Measurements from ENCODE around the gene NOC2L. TPM values are rescaled to one million over a fixed set of nuclear protein-coding genes. Genes with fewer than 3 reads are reported as not detected.

The NOC2L gene
- total and polyA plus RNA-seq, 9 of the 15 experiments (the other 6 are each of a cell fraction or from before 2014, with no cell fraction given), result 4.0 to 410 (median 200) TPM

DNA sequence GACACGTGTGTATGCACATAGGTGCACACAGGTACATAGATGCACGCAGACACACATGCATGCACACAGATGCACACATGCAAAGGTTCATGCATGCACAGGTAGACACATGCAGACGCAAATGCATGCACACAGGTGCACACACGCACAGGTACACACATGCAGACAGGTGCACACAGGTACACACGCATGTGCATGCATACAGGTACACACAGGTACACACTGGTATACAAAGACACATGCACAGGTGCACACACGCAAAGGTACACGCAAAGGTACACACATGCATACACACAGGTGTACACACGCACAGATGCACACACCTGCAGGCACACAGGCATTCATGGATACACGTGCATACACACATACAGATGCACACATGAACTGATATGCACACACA lies 8.8 kb downstream of the NOC2L start:
- no peaks in the 10 kb centered on the region for H3K27me3 ChIP-seq (ENCODE audit: control insufficient read depth in 2 of 2, insufficient read depth in 2 of 2, low read length in 2 of 2)
- intact Hi-C loops (cut with micrococcal nuclease), result no loop called here
- WGBS (ENCODE audit: insufficient coverage, low coverage, missing lambda C conversion rate), result 95% methylated on average over 9 of the region's 9 CpGs
- H3K79me2 ChIP-seq (ENCODE audit: control insufficient read depth, insufficient read depth, low read length), result peaks cover 3% of the 10 kb centered on the region; the same call in 2 of the 3 replicates
- peaks cover 100% of the 10 kb centered on the region; the same call in 2 of the 3 replicates for H3K36me3 ChIP-seq (ENCODE audit: control insufficient read depth, insufficient read depth, low read length)
- no peak overlapping the region for H3K9ac ChIP-seq (ENCODE audit: insufficient read depth in 1 of 2, low read depth in 2 of 2, low read length in 2 of 2)
- H3K27ac ChIP-seq (ENCODE audit: extremely low read depth, low read depth, low read length), result no peak overlapping the region
- POLR2A ChIA-PET, result no interaction called here
- peaks cover 7% of the 10 kb centered on the region for H4K20me1 ChIP-seq (replicated peaks; ENCODE audit: control insufficient read depth, insufficient read depth, low read length)
- BruUV-seq (replicated peaks), result no TSS peak
- no peak overlapping the region for H2AFZ ChIP-seq (ENCODE audit: low read depth, low read length)
- no peak for FAIRE-seq
- DNase-seq (ENCODE audit: extremely low read depth in 1 of 4, low spot score in 3 of 4), result no peak
- ATAC-seq, result no peak
- in situ Hi-C loops (cut with MboI), result no loop called here
- H3K4me1 ChIP-seq (replicated peaks in 1 of 2; ENCODE audit: control insufficient read depth in 2 of 2, insufficient read depth in 2 of 2, low read length in 2 of 2), result peaks cover 0 to 56% of the 10 kb centered on the region in 2 experiments; a peak in 2 of 5 replicates
- no peak overlapping the region for H3K4me3 ChIP-seq
- CTCF ChIA-PET (ENCODE audit: low intra/inter-chr PET ratio), result no interaction called here
- H3K9me1 ChIP-seq (ENCODE audit: control insufficient read depth, insufficient read depth, low read length), result no peaks in the 10 kb centered on the region
- H3K4me2 ChIP-seq (ENCODE audit: insufficient read depth, low read length), result no peak overlapping the region
- H3K9me3 ChIP-seq (replicated peaks; ENCODE audit: control insufficient read depth, insufficient read depth, low read depth, low read length), result no peaks in the 10 kb centered on the region
- TF ChIP-seq ZSCAN32 (CRISPR knock-in tag; IDR thresholded peaks at IDR 0.05) (no peak), POLR2A (conservative IDR thresholded peaks at IDR 0.05) (peak; percentile 36; the same call in 1 of the 2 replicates), ZEB2 (IDR thresholded peaks at IDR 0.05) (0 out of 2 replicates have a peak, but pooled peaks have one; percentile 49), STAT5A (IDR thresholded peaks at IDR 0.05; ENCODE audit: borderline replicate concordance, low read length) (peak; percentile 37; the same call in 1 of the 2 replicates), KDM1A (IDR thresholded peaks at IDR 0.05) (peak in 1 of 2 experiments; percentile 97; a peak in 2 of 4 replicates), TARDBP (IDR thresholded peaks at IDR 0.05) (0 out of 2 replicates have a peak, but pooled peaks have one; percentile 9), ZNF282 (CRISPR knock-in tag; IDR thresholded peaks at IDR 0.05) (0 out of 2 replicates have a peak, but pooled peaks have one; percentile 35), IRF2 (CRISPR knock-in tag; IDR thresholded peaks at IDR 0.05) (peak; percentile 65; the same call in 1 of the 2 replicates), ZFP1 (CRISPR knock-in tag; IDR thresholded peaks at IDR 0.05) (no peak), ARID2 (IDR thresholded peaks at IDR 0.05) (peak; percentile 42; the same call in 1 of the 2 replicates)
- TF ChIP-seq, protein P1, sequence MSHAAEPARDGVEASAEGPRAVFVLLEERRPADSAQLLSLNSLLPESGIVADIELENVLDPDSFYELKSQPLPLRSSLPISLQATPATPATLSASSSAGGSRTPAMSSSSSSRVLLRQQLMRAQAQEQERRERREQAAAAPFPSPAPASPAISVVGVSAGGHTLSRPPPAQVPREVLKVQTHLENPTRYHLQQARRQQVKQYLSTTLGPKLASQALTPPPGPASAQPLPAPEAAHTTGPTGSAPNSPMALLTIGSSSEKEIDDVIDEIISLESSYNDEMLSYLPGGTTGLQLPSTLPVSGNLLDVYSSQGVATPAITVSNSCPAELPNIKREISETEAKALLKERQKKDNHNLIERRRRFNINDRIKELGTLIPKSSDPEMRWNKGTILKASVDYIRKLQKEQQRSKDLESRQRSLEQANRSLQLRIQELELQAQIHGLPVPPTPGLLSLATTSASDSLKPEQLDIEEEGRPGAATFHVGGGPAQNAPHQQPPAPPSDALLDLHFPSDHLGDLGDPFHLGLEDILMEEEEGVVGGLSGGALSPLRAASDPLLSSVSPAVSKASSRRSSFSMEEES (CRISPR knock-in tag; IDR thresholded peaks at IDR 0.05), result no peak
- TF ChIP-seq, protein P2, sequence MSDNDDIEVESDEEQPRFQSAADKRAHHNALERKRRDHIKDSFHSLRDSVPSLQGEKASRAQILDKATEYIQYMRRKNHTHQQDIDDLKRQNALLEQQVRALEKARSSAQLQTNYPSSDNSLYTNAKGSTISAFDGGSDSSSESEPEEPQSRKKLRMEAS (CRISPR knock-in tag; IDR thresholded peaks at IDR 0.05), result 0 out of 2 replicates have a peak, but pooled peaks have one; percentile 40
